Dedifferentiated amniotic fluid mesenchymal stem cell (primary cell): Measurements from ENCODE around the gene NOTCH2.

Source experiments
- DNase-seq: peaks from one replicate; pipeline ENCODE4 v3.0.0-alpha.2; 2016; ENCODE audit errors: extremely low spot score

NOTCH2 gene

DNA sequence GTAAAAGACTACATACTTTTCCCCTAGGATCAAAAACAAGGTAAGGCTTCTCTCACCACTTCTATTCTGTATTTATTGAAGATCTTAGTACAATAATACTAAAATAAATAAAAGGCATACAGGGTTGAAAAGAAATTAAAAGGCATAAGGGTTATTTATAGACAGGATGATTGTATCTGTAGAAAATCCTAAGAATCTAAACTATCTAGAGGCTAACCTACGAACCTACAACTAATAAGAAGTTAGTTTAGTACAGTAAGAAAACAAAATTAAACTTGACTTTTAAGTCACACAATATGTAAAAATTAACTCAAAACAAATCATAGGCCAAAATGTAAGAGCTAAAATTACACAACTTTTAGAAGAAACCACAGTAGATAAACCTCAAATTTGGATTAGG lies 122.7 kb downstream of the NOTCH2 start:
- no peak for DNase-seq

- DNase-seq, result no peak
Measured at GRCh38 chr1:119943216-119943615, 126.2 kb downstream of the NOTCH2 start.

GRCh38 chr1:119941392-119941791 lies 128.1 kb downstream of the NOTCH2 start:
- DNase-seq, result no peak

DNA sequence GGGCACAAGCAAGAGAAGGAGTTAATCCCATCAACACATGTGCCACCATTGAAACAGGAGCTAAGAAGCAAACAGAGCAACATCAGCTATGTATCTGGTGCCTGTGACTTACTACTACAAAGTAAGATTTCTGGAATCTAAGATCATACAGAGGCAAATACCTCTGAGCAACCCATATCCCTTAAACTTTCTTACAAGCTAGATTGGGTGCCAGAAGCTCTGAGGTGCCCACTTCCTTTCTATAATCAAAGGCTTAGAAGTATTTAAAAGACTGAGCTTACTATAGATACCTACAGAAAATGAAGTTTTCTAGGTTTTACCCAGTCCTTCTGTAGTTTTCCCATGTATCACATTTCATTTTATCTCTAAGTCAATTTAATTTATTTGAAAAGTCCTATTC lies 128.8 kb downstream of the NOTCH2 start:
- DNase-seq, result no peak

DNA sequence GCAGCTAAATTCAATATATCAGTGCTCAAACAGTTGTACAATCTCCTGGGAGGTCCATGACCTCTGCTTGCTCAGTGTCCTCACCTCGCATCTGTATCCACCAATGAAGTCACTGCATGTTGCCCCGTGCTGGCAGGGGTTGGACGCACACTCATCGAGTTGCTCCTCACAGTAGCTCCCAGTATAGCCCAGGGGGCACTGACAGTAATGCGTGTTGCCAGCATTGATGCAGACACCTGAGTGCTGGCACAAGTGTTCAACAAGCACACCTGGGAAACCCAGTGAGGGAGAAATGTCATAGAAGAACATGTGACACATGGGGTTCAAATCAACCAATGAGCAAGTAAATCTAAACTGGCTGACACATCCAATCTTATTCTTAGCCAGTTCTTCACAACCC lies 132.3 kb downstream of the NOTCH2 start:
- DNase-seq, result no peak

DNA sequence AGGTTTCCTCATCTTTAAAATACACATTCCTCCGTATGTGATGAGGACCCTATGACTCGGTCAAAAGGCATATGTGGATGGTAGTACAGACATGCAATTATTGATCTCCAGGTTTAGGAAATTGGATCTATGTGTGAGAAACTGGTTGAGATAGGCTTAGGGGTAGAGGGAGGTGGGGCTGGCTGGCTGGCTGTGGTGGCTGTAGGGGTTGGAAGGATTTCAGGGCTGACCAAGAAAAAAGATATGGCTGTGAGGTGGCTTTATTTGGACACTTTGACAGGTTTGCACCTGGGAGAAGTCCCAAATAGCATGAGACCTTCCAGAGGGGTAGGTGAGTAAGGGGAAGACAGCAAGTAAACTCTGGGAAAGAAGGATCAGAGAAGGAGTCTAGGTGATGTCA lies 133.5 kb downstream of the NOTCH2 start:
- no peak for DNase-seq

GRCh38 chr1:119935373-119935772 lies 134.1 kb downstream of the NOTCH2 start:
- DNase-seq, result no peak

- DNase-seq, result no peak
Measured at GRCh38 chr1:119933397-119933796, 136.1 kb downstream of the NOTCH2 start.

GRCh38 chr1:119929643-119930315 lies 139.7 kb downstream of the NOTCH2 start:
- no peak for DNase-seq

DNA sequence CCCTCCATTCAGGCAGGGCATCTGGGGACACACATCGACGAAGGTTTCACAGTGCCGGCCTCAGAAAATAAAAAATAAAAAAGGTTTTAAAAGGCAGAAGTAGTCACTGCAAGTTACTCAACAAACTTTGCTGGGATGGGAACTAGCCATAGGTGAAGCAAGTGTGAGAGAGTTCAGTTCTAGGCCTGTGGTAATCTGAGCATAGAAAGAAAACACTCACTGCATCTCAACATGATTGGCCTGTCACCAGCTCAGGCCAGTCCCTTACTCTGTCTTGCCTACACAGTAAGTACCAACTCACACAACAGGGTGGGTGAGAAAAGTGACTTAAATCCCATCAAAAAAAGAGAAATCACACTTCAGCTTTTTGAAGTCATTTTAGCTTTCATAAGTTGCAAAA lies 142.9 kb downstream of the NOTCH2 start:
- DNase-seq, result no peak

- DNase-seq, result no peak
Measured at GRCh38 chr1:119924948-119925898, 144.2 kb downstream of the NOTCH2 start.

DNA sequence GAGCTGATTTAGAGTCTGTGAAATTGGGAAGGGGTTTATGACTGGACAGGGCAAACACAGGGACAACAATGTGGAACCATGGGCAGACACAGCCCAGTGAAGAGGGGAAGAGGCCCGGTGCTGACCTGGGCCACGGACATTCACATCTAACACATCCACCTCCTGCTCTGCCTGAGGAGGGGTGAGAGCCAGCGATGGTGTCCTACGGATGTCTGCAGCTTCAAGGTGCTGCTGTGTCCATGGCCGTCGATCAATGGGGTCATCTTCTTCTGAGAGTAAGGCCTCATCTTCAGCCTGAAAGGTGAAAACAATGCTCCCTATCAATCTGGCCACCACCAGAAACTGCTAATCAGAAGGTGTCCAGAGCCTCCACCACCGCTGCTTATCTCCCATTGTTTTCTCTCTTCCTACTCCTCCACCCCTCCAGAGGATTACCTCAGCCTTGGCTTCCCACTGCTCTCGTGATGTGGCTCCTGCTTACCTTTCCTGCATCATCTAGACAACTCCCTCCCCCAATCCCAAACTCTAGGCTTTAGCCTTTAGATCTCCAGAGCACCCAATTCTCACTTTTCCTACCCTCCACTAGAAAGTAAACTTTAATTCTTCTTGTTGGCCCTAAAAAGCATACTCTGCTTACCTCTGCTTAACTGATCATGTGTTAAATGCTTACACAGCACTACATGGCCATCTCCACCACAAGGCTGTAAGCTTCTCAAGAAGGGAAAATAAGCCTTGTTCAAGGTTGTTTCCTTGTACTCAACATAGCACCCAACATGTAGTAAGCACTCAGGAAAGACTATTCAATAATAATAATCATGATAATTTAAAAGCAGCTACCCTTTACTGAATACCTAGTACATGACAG lies 149.1 kb downstream of the NOTCH2 start:
- DNase-seq, result no peak

GRCh38 chr1:119919241-119919640 lies 150.2 kb downstream of the NOTCH2 start:
- no peak for DNase-seq

- no peak for DNase-seq
Measured at GRCh38 chr1:119918301-119918700, 151.2 kb downstream of the NOTCH2 start.

GRCh38 chr1:119917304-119918055 lies 152.0 kb downstream of the NOTCH2 start:
- DNase-seq, result no peak

- DNase-seq, result no peak
Measured at GRCh38 chr1:119915517-119915916, 153.9 kb downstream of the NOTCH2 start.

- DNase-seq, result no peak
Measured at GRCh38 chr1:119914071-119914470, 155.4 kb downstream of the NOTCH2 start.

DNA sequence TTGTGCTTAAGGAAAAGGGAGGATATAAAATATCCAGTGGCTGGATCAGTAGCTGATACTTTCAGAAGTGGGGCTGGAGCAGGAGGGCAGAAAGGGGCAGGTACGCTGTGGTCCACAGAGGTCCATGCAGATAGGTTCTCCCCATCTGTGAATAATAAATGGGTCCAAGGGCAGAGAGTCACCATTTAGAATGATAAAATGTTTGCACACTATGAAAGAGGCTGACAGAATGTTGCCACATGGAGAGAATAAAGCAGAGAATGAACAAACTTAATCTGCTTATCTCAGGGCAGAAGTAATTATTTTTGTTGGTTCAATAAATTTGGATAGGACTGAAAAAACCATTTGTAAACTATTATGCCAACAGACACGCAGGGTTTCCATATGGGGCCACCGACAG lies 156.5 kb downstream of the NOTCH2 start:
- no peak for DNase-seq

DNA sequence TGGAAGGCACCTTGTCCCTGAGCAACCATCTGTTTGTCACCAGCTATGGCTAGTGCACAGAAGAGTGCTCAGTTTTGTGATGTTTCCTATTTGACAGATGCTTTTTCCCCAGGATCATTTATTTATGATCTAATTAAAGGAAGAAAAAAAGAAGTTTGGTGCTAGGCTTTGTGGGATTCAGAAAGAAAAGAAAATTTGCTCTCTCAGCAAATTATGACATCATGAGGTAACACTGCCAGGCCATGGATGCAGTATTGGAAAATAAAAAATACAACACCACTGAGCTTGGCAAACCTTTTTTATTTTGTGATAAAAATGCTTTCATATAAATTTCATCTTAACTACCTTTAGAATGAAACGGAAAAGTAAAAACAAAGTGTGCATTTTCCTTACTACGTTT lies 157.7 kb downstream of the NOTCH2 start:
- no peak for DNase-seq

DNA sequence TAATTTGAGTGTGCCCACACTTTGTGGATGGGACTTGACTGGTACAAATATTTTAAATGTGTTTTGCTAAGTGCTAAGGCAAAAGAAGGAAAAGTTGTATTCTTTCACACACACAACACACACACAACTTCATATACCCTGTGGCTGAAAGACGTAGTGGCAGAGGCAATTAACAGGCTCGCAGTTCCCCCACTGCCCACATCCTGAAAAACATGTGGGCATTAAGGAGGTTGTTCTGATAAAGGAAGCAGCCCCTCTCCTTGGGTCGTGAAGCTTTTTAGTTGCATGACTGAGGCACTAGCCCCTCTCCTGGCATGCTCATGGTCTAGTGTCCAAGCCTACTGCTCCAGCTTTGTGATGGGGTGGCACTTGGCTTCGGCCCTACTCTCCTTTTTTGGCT lies 158.8 kb downstream of the NOTCH2 start:
- no peak for DNase-seq

DNA sequence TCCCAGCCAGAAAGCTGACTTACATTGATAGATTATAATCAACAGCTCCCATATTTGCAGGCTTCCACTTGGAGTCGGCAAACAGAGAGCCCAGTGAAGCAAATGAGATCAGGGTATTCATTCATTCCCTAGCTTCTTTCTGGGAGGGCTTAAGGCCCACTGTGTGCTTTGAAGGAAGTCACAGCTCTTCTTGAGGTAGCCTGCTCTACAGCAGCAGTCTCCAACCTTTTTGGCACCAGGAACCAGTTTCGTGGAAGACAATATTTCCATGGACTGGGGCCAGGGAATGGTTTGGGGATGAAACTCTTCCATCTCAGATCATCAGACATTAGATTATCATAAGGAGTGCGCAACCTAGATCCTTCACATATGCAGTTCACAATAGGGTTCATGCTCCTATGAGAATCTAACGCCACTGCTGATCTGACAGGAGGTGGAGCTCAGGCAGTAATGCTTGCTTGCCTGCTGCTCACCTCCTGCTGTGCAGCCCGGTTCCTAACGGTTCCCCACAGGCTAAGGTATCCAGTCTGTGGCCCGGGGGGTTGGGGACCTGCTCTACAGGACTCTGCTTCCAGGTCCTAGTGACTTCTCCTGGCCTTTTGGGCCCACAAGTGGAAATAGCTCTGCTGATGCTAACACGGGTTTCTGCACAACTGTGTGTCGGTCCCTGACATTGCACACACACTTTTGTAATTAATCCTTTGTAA lies 159.4 kb downstream of the NOTCH2 start:
- DNase-seq, result no peak
